Measurements from ENCODE around the gene DYNLRB1. TPM values are rescaled to one million over a fixed set of nuclear protein-coding genes. Genes with fewer than 3 reads are reported as not detected.
"Not testable (repeated sequence)": the region's sequence is repeated elsewhere in the genome, so short reads cannot be mapped to it uniquely, and the experiment has no call there.

The DYNLRB1 gene
- total RNA-seq, 4 donors from 2014 or later: 158 to 258 (median 209) TPM

DNA sequence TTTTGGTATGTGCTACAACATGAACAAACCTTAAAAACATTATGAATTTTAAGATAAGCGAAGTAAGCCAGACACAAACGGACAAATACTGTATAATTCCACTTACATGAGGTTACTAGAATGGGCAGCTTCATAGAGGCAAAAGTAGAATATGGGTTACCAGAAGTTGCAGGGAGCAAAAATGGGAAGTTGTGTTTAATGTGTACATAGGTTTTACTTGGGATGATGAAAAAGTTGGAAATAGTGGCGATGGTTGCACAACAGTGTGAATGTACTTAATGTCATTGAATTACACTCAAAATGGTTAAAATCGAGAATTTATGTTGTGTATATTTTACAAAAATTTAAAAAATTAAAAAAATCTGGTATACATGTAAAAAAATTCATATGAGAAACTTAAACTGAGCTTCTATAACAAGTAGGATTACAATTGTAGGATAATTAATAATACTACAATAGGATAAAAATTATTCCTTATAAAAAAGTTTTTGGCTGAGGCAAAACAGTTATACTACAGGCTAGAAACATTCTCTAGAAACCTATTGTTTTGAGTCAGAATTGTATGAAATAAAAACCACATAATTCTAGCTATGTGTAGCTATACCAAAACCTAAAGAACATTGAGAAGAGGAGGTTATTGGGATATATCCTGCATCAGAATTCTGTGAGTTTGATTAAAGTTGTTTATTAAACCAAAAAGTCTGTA lies 24.8 kb upstream of the DYNLRB1 start:
- H3K4me3 ChIP-seq: no peak overlapping the region
- TF ChIP-seq POLR2A (IDR thresholded peaks at IDR 0.05) (no peak), CTCF (IDR thresholded peaks at IDR 0.05) (no peak), EP300 (IDR thresholded peaks at IDR 0.05) (no peak), POLR2AphosphoS5 (IDR thresholded peaks at IDR 0.05) (no peak)
- no peak for ATAC-seq
- no peaks in the 10 kb centered on the region for H3K4me1 ChIP-seq
- WGBS, 2 donors (ENCODE audit: low coverage in 1 of 2): 94 to 100% methylated on average over 4 of the region's 4 CpGs
- H3K9me3 ChIP-seq: no peaks in the 10 kb centered on the region
- H3K36me3 ChIP-seq: peaks cover 5 to 91% of the 10 kb centered on the region in 2 donors
- no peak overlapping the region for H3K27ac ChIP-seq
- H3K27me3 ChIP-seq: no peaks in the 10 kb centered on the region

GRCh38 chr20:34491932-34492509 lies 24.2 kb upstream of the DYNLRB1 start:
- H3K27ac ChIP-seq: no peak overlapping the region
- no peak for ATAC-seq
- peaks cover 0 to 3% (median 0%) of the 10 kb centered on the region in 3 donors for H3K9me3 ChIP-seq
- H3K4me1 ChIP-seq: no peaks in the 10 kb centered on the region
- H3K36me3 ChIP-seq: peaks cover 5 to 91% of the 10 kb centered on the region in 2 donors
- H3K4me3 ChIP-seq: no peak overlapping the region
- WGBS, 2 donors (ENCODE audit: low coverage in 1 of 2): 97% methylated on average over 4 of the region's 4 CpGs; no CpG with 5 or more reads in 1 of the 2 donors
- no peak for TF ChIP-seq POLR2AphosphoS5 (IDR thresholded peaks at IDR 0.05)
- TF ChIP-seq CTCF (IDR thresholded peaks at IDR 0.05): no peak
- no peak for TF ChIP-seq POLR2A (IDR thresholded peaks at IDR 0.05)
- TF ChIP-seq EP300 (IDR thresholded peaks at IDR 0.05): no peak
- no peaks in the 10 kb centered on the region for H3K27me3 ChIP-seq

DNA sequence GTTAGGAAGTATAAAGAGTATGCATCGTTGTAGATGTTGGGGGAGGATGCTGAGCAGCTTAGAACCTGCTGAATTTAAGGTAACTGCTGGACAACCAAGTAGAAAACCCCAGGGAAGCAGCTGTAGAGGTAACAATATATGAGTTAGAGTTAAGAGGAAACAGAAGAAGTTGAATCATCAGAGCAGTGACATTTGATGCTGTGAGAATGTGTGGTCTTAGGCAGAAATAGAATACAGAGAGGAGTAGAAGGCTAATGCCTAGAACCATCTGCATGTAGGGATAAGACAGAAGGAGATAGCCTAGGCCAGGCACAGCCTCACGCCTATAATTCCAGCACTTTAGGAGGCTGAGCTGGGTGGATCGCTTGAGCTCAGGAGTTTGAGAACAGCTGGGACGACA lies 22.6 kb upstream of the DYNLRB1 start:
- Histone ChIP-seq H3K27me3 (no peaks in the 10 kb centered on the region), H3K4me3 (no peak overlapping the region), H3K4me1 (no peaks in the 10 kb centered on the region), H3K36me3 (peaks cover 5 to 89% of the 10 kb centered on the region in 2 donors), H3K9me3 (peaks cover 0 to 11% (median 0%) of the 10 kb centered on the region in 3 donors), H3K27ac (no peak overlapping the region)
- ATAC-seq: no peak
- 87 to 95% methylated on average over 3 to 4 of the region's 4 CpGs for WGBS, 2 donors (ENCODE audit: low coverage in 1 of 2)
- TF ChIP-seq EP300 (IDR thresholded peaks at IDR 0.05) (no peak), POLR2AphosphoS5 (IDR thresholded peaks at IDR 0.05) (no peak), POLR2A (IDR thresholded peaks at IDR 0.05) (no peak), CTCF (IDR thresholded peaks at IDR 0.05) (no peak)

DNA sequence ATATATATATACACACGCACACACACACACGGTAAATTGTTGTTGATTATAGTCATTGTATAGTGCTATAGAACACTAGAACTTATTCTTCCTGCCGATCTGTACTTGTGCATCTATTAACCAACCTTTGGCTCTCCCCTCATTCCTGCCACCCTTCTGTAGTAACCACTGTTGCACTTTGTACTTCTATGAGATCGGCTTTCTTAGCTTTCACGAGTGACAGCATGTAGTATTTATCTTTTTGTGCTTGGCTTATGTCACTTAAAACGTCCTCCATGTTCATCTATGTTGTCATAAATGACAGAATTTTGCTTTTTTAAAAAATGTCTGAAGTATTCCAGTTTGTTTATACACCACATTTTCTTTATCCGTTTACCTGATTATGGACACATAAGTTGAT lies 20.9 kb upstream of the DYNLRB1 start:
- no peak overlapping the region for H3K4me3 ChIP-seq
- 93% methylated on average over 7 of the region's 7 CpGs for WGBS, 2 donors (ENCODE audit: low coverage in 1 of 2)
- ATAC-seq: no peak

GRCh38 chr20:34495916-34496315 lies 20.3 kb upstream of the DYNLRB1 start:
- Histone ChIP-seq H3K27me3 (no peaks in the 10 kb centered on the region), H3K4me1 (no peaks in the 10 kb centered on the region), H3K27ac (no peak overlapping the region), H3K9me3 (peaks cover 0 to 17% (median 0%) of the 10 kb centered on the region in 3 donors), H3K4me3 (no peak overlapping the region), H3K36me3 (peaks cover 0 to 80% of the 10 kb centered on the region in 2 donors)
- TF ChIP-seq POLR2A (IDR thresholded peaks at IDR 0.05) (no peak), POLR2AphosphoS5 (IDR thresholded peaks at IDR 0.05) (no peak), CTCF (IDR thresholded peaks at IDR 0.05) (no peak), EP300 (IDR thresholded peaks at IDR 0.05) (no peak)
- 80 to 93% methylated on average over 1 of the region's 1 CpG for WGBS, 2 donors (ENCODE audit: low coverage in 1 of 2)
- ATAC-seq: no peak

More for the DNA sequence above, 20.9 kb upstream of the DYNLRB1 start:
- Histone ChIP-seq H3K27ac (no peak overlapping the region), H3K36me3 (peaks cover 4 to 80% of the 10 kb centered on the region in 2 donors), H3K4me1 (no peaks in the 10 kb centered on the region), H3K27me3 (no peaks in the 10 kb centered on the region), H3K9me3 (peaks cover 0 to 12% (median 0%) of the 10 kb centered on the region in 3 donors)
- no peak for TF ChIP-seq EP300 (IDR thresholded peaks at IDR 0.05)

DNA sequence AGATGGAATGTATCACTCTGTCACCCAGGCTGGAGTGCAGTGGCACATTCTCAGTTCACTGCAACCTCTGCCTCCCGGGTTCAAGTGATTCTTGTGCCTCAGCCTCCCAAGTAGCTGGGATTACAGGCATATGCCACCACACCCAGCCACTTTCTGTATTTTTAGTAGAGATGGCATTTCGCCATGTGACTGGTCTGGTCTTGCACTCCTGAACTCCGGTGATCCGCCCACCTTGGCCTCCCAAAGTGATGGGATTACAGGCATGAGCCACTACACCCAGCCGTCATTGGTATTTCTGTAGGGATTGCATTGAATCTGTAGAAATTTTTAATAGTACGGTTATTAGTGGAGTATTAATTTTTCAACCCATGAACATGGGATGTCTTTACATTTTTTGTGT lies 18.6 kb upstream of the DYNLRB1 start:
- peaks cover 0 to 17% (median 0%) of the 10 kb centered on the region in 3 donors for H3K9me3 ChIP-seq
- not testable (repeated sequence) for ATAC-seq, H3K4me1 ChIP-seq, H3K27me3 ChIP-seq, H3K27ac ChIP-seq, H3K4me3 ChIP-seq
- H3K36me3 ChIP-seq: peaks cover 0 to 85% of the 10 kb centered on the region in 2 donors
- WGBS, 2 donors (ENCODE audit: low coverage in 1 of 2): 100% methylated on average over 3 to 6 of the region's 6 CpGs
